Aorta (tissue), 5 donors: ENCODE results near the gene MED31. TPM values are rescaled to one million over a fixed set of nuclear protein-coding genes. Genes with fewer than 3 reads are reported as not detected.

Source experiments
- ATAC-seq: fragments of 200-7000 bp; cut with Tn5 transposase; one replicate; pipeline ENCODE4 v1.9.1; 2022; ENCODE audit warnings: moderate library complexity; ENCODE audit not compliant: low FRiP score
- DNase-seq, 2 donors: peaks; one replicate each; pipeline ENCODE4 v3.0.0-alpha.2; 2020
- H3K27ac ChIP-seq, 2 donors: one replicate each; pipeline ENCODE4 v1.5.1; 2013; ENCODE audit warnings: low read length in 2 of 2, mild to moderate bottlenecking in 2 of 2, moderate library complexity in 2 of 2, control low read depth in 1 of 2, inconsistent platforms in 1 of 2, low read depth in 1 of 2
- H3K27me3 ChIP-seq, 2 donors: one replicate each; pipeline ENCODE4 v1.6.1; 2013; ENCODE audit warnings: control low read depth in 1 of 2, low read length in 1 of 2, mild to moderate bottlenecking in 1 of 2, moderate library complexity in 1 of 2; ENCODE audit not compliant: insufficient read depth in 2 of 2, control insufficient read depth in 1 of 2
- H3K36me3 ChIP-seq, 2 donors: one replicate each; pipeline ENCODE4 v1.6.1; 2013; ENCODE audit warnings: control low read depth in 1 of 2, low read length in 1 of 2, mild to moderate bottlenecking in 1 of 2; ENCODE audit not compliant: insufficient read depth in 2 of 2, control insufficient read depth in 1 of 2
- H3K4me1 ChIP-seq, 2 donors: one replicate each; pipeline ENCODE4 v1.6.1; 2013; ENCODE audit warnings: low read length in 2 of 2, control low read depth in 1 of 2, mild to moderate bottlenecking in 1 of 2, moderate library complexity in 1 of 2; ENCODE audit not compliant: insufficient read depth in 2 of 2, control insufficient read depth in 1 of 2
- H3K4me3 ChIP-seq, 2 donors: one replicate each; pipeline ENCODE4 v1.5.1; 2013; ENCODE audit warnings: low read length in 2 of 2, control low read depth in 1 of 2, mild to moderate bottlenecking in 1 of 2
- H3K9me3 ChIP-seq: one replicate; pipeline ENCODE4 v1.6.1; 2013; ENCODE audit warnings: mild to moderate bottlenecking, low read length; ENCODE audit not compliant: control insufficient read depth
- WGBS, 2 donors: extraction: QIAGEN DNeasy Blood & Tissue Kit; methylation state at CpG; one replicate each; pipeline ENCODE4 v1.1.7; 2013; 5-methylcytosine and 5-hydroxymethylcytosine counted together
- intact Hi-C, 2 donors: fragments of 100-400 bp; cut with DNase I; formaldehyde crosslinking; loops; one replicate each; pipeline versions ENCODE4 v1.14.2 to v1.15.0; 2022
- polyA plus RNA-seq, 2 donors: library from polyadenylated mRNA; stranded (reverse); fragments of 200-250 nt; gene quantifications; one replicate each; pipeline ENCODE4 v1.2.3, GENCODE V29; 2013
- total RNA-seq, 2 donors: library from RNA; stranded (reverse); fragmentation: NEBNext Ultra II Directional; extraction: Animal tissue kit (Norgen Biotek cat#: 25700); gene quantifications; one replicate each; pipeline ENCODE4 v1.2.1, GENCODE V29; 2021
- donor health status: healthy with polysubstance abuse.
- donor health status: Bipolar disorder and iron deficiency.
- donor health status: DM: no; HTN: no; CAD: no.
- donor health status: DM: no; HTN: no; CAD: no.
- donor health status: DM: yes; HTN: yes; CAD: no.

The MED31 gene
- total and polyA plus RNA-seq, 4 donors: 8.4 to 15.2 (median 12.0) TPM

DNA sequence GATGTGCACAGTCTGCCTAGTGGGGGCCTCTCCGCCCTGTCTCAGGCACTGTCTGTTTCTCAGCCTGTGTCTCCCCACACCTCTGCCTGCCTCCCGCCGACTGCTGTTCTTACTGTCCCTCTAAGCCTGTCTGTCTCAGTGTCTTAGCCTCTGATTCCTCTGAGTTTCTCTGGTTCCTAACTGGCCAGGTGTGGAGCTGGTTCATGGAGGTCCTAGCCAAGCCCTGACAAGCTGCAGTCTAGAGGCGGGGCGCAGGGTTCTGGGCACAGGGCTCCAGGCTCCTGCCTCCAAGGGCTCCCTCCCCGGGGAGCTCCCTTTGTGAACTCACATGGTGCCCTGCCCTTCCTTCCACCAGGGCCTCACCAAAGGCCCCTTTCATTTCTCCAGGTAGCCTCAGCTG, 19.6 kb upstream of the MED31 start:
- ATAC-seq (no peak), DNase-seq (no peak)
- H3K27me3 ChIP-seq: no peaks in the 10 kb centered on the region
- no peaks in the 10 kb centered on the region for H3K36me3 ChIP-seq
- H3K4me3 ChIP-seq: no peak overlapping the region
- H3K27ac ChIP-seq: no peak overlapping the region
- no peaks in the 10 kb centered on the region for H3K9me3 ChIP-seq
- intact Hi-C loops: no loop called here
- no peaks in the 10 kb centered on the region for H3K4me1 ChIP-seq
- 63 to 82% methylated on average over 6 of the region's 6 CpGs for WGBS, 2 donors

GRCh38 chr17:6670571-6670970, 19.2 kb upstream of the MED31 start:
- no peak for DNase-seq
- 88 to 89% methylated on average over 8 of the region's 8 CpGs for WGBS, 2 donors
- Histone ChIP-seq H3K9me3 (no peaks in the 10 kb centered on the region), H3K36me3 (no peaks in the 10 kb centered on the region), H3K4me1 (no peaks in the 10 kb centered on the region), H3K27me3 (no peaks in the 10 kb centered on the region), H3K4me3 (no peak overlapping the region), H3K27ac (no peak overlapping the region)
- no peak for ATAC-seq
- intact Hi-C loops: no loop called here

- intact Hi-C loops: loop anchor here (10.0 kb wide), 2 partner anchors 175 to 335 kb away; no protein-coding TSS in a partner anchor
- Histone ChIP-seq H3K27ac (no peak overlapping the region), H3K4me1 (no peaks in the 10 kb centered on the region), H3K27me3 (no peaks in the 10 kb centered on the region), H3K9me3 (no peaks in the 10 kb centered on the region), H3K4me3 (no peak overlapping the region), H3K36me3 (no peaks in the 10 kb centered on the region)
- ATAC-seq (no peak), DNase-seq (no peak)
- 80% methylated on average over 10 of the region's 10 CpGs for WGBS, 2 donors
Measured at GRCh38 chr17:6669479-6670212, 18.2 kb upstream of the MED31 start.

GRCh38 chr17:6668727-6669425, 17.5 kb upstream of the MED31 start:
- no peaks in the 10 kb centered on the region for H3K9me3 ChIP-seq
- intact Hi-C loops: loop anchor here (10.0 kb wide), 2 partner anchors 176 to 336 kb away; no protein-coding TSS in a partner anchor
- no peaks in the 10 kb centered on the region for H3K4me1 ChIP-seq
- no peaks in the 10 kb centered on the region for H3K36me3 ChIP-seq
- no peak overlapping the region for H3K4me3 ChIP-seq
- ATAC-seq: no peak
- no peaks in the 10 kb centered on the region for H3K27me3 ChIP-seq
- 55 to 59% methylated on average over 14 of the region's 14 CpGs for WGBS, 2 donors
- no peak overlapping the region for H3K27ac ChIP-seq
- DNase-seq: no peak

DNA sequence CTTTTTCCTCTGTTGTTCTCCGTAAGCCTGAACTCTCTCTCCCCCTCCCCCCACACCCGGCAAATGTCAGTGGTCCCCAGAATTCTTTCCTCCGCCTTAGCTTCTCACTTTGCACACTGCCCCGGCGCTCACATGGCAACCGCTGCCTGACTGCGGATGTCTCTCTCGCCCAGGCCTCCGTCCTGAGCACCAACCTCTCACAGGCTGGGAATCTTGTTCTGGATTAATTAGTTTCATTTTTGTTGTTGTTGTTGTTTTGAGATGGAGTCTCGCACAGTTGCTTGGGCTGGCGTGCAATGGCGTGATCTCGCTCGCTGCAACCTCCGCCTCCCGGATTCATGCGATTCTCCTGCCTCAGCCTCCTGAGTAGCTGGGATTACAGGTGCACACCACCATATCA, 16.8 kb upstream of the MED31 start:
- WGBS, 2 donors: 66 to 74% methylated on average over 17 of the region's 17 CpGs
- DNase-seq (no peak), ATAC-seq (no peak)
- no peaks in the 10 kb centered on the region for H3K27me3 ChIP-seq
- H3K27ac ChIP-seq: no peak overlapping the region
- intact Hi-C loops: loop anchor here (10.0 kb wide), 2 partner anchors 177 to 337 kb away; no protein-coding TSS in a partner anchor
- no peaks in the 10 kb centered on the region for H3K9me3 ChIP-seq
- no peaks in the 10 kb centered on the region for H3K36me3 ChIP-seq
- no peaks in the 10 kb centered on the region for H3K4me1 ChIP-seq
- no peak overlapping the region for H3K4me3 ChIP-seq

DNA sequence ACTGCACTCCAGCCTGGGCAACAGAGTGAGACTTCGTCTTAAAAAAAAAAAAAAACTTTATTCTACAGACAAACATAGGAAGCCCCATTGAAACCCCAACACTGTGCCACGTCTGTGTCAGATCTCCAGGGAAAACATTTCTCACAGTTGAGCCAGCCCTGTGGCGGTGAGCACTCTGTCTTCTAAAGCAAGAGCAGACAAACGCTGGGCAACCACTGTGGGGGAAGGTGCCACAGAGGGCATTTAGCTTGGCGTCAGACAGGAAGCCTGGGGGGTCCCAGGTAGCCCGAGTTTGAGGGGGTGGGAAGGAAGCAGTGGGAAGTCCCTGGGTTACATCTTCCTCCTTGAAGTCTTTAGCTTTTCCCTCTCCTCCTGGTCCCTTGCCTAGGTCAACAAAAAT, 16.1 kb upstream of the MED31 start:
- 26 to 37% methylated on average over 6 of the region's 6 CpGs for WGBS, 2 donors
- intact Hi-C loops: loop anchor here (10.0 kb wide), 2 partner anchors 177 to 337 kb away; no protein-coding TSS in a partner anchor
- Histone ChIP-seq H3K27me3 (no peaks in the 10 kb centered on the region), H3K27ac (no peak overlapping the region), H3K9me3 (no peaks in the 10 kb centered on the region), H3K4me3 (no peak overlapping the region), H3K36me3 (no peaks in the 10 kb centered on the region), H3K4me1 (no peaks in the 10 kb centered on the region)
- DNase-seq: no peak
- ATAC-seq: no peak

GRCh38 chr17:6666557-6666956, 15.2 kb upstream of the MED31 start:
- Histone ChIP-seq H3K27me3 (no peaks in the 10 kb centered on the region), H3K4me1 (no peaks in the 10 kb centered on the region), H3K27ac (no peak overlapping the region), H3K36me3 (no peaks in the 10 kb centered on the region), H3K9me3 (no peaks in the 10 kb centered on the region), H3K4me3 (no peak overlapping the region)
- 89 to 94% methylated on average over 6 of the region's 6 CpGs for WGBS, 2 donors
- ATAC-seq (no peak), DNase-seq (no peak)
- intact Hi-C loops: loop anchor here (10.0 kb wide), 2 partner anchors 178 to 338 kb away; no protein-coding TSS in a partner anchor

DNA sequence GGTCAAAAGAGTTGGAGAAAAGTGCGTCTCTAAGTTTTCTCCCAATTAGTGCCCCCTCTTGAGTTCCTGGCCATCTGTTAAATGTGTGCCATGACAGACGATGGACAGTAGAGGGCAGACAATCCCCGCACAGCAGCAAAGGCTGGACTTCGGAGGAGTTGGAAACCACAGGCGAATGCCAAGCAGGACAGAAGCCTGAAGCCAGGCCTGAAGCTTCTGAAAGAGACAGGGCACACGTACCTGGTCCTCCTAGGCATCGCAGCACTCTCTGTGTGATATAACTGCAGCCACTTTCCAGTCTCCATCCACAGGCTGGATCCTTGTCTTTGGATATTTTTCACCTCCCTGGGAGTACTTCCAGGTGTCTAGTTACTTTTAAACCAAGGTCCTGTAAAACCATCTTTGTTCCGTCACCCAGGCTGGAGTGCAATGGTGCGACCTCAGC, 14.7 kb upstream of the MED31 start:
- Histone ChIP-seq H3K27ac (no peak overlapping the region), H3K9me3 (no peaks in the 10 kb centered on the region), H3K4me3 (no peak overlapping the region), H3K36me3 (no peaks in the 10 kb centered on the region), H3K27me3 (no peaks in the 10 kb centered on the region), H3K4me1 (no peaks in the 10 kb centered on the region)
- DNase-seq (peak; percentile 72 to 82), ATAC-seq (peak; percentile 87)
- intact Hi-C loops: loop anchor here (10.0 kb wide), 2 partner anchors 179 to 339 kb away; no protein-coding TSS in a partner anchor
- WGBS, 2 donors: 14 to 16% methylated on average over 9 of the region's 9 CpGs
